HL-60 (cell line): ENCODE measurements around the gene SLC46A2.

ENCODE experiments used
- DNase-seq, 2 experiments: peaks; one replicate each; pipeline ENCODE4 v3.0.0-alpha.2; 2010 to 2020; ENCODE audit warnings: low read depth in 1 of 2, low spot score in 1 of 2
- H3K27ac ChIP-seq: fragments of 250-450 bp; sonication (Bioruptor Pico); replicated peaks from 2 replicates; pipeline ENCODE4 v1.5.1; 2020; ENCODE audit warnings: mild to moderate bottlenecking, moderate library complexity
- H3K27me3 ChIP-seq: fragments of 250-450 bp; sonication (Bioruptor Pico); 2 replicates; pipeline ENCODE4 v1.5.1; 2021; ENCODE audit warnings: mild to moderate bottlenecking, moderate library complexity; ENCODE audit not compliant: insufficient read depth, poor library complexity, severe bottlenecking
- H3K4me3 ChIP-seq: replicated peaks from 2 replicates; pipeline ENCODE4 v1.5.1; 2011; ENCODE audit warnings: mild to moderate bottlenecking, control low read depth, low read length; ENCODE audit not compliant: insufficient read depth
- CTCF ChIP-seq: IDR thresholded peaks from one replicate; pipeline ENCODE4 v1.5.1; 2011; ENCODE audit warnings: low read length, control low read depth, inconsistent platforms; ENCODE audit not compliant: insufficient read depth
- GABPA ChIP-seq: IDR thresholded peaks from 2 replicates; pipeline ENCODE4 v1.6.1; 2012; ENCODE audit warnings: low read depth
- POLR2AphosphoS5 ChIP-seq: IDR thresholded peaks from 2 replicates; pipeline ENCODE4 v1.6.1; 2012; ENCODE audit warnings: low read depth
- REST ChIP-seq: IDR thresholded peaks from 2 replicates; pipeline ENCODE4 v1.6.1; 2012; ENCODE audit warnings: low read depth; ENCODE audit not compliant: insufficient replicate concordance
- SPI1 ChIP-seq: IDR thresholded peaks from 2 replicates; pipeline ENCODE4 v1.6.1; 2012; ENCODE audit warnings: low read depth, mild to moderate bottlenecking, borderline replicate concordance

Gene SLC46A2

GRCh38 chr9:112911736-112912135 is 21.1 kb upstream of the SLC46A2 start:
- no peak for DNase-seq
- TF ChIP-seq GABPA = no peak
- no peak for TF ChIP-seq REST
- no peak for TF ChIP-seq POLR2AphosphoS5
- TF ChIP-seq SPI1 = no peak
- no peak for TF ChIP-seq CTCF
- Histone ChIP-seq H3K4me3 (no peak overlapping the region), H3K27ac (no peak overlapping the region), H3K27me3 (no peaks in the 10 kb centered on the region)

GRCh38 chr9:112905084-112905483 is 14.4 kb upstream of the SLC46A2 start:
- Histone ChIP-seq H3K27ac (no peak overlapping the region), H3K27me3 (no peaks in the 10 kb centered on the region), H3K4me3 (no peak overlapping the region)
- no peak for DNase-seq
- TF ChIP-seq CTCF (no peak), POLR2AphosphoS5 (no peak), REST (no peak), GABPA (no peak), SPI1 (no peak)

GRCh38 chr9:112900901-112901300 is 10.2 kb upstream of the SLC46A2 start:
- Histone ChIP-seq H3K27ac (no peak overlapping the region), H3K27me3 (no peaks in the 10 kb centered on the region), H3K4me3 (no peak overlapping the region)
- TF ChIP-seq GABPA (no peak), POLR2AphosphoS5 (no peak), REST (no peak), CTCF (no peak), SPI1 (no peak)
- DNase-seq = no peak
